GM20000 (cell line): Measurements from ENCODE around the gene SERPINA10.

Experiments used
- DNase-seq: peaks from one replicate; pipeline ENCODE4 v3.0.0; 2012; ENCODE audit warnings: low spot score
- TF ChIP-seq, protein P1 (sequence below): IDR thresholded peaks from 2 replicates; pipeline ENCODE4 v1.5.1; 2012; ENCODE audit warnings: mild to moderate bottlenecking, control low read depth; ENCODE audit errors: extremely low read depth, missing control alignments

The SERPINA10 gene

DNA sequence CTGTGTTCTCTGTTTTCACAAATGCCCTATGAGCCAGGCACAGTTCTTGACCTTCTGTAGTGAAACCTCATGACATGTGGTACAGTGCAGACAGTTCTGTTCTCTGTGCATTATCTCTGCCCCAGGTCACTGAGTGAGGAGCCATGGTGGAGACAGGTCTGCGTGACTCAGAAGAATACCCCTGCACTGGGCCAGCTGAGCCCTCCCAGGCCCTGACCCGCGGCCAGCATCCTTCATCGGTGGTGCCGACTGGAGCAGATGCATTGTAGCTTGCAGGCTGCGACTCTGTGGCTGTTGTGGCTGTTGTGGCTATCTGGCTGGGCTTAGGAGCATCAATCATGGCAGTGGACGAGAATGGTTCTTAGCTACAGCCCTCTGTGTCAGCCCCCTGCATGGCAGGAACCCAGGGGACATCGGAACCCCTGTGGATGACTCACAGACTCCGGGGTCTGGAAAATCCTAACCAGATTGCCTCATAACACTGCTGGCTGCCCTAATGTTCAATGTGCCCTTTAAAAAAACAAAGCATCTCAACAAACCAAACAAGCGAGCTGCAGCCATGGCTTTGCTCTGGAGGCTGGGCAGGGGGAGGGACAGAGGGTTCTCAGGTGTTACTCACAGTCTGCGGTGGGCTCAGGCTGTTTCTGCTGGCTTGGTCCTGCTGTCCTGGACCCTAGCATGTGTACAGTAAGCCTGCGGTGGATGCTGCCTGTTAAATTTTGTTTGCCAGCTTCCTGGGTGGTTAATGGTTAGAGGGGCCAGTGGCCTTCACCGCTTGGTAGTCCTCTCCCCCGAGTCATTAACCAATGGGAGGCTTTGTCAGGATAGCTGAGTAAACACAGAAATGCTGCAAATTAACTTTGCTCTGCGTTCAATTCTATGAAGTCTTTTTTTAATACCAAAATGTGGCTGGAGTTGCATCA, 29.8 kb upstream of the SERPINA10 start, which contains the start of gene SERPINA6:
SERPINA6 (minus strand) TSS at position 689 of the 923 bp plus-strand sequence. CDS start 8,688 bp downstream, outside the sequence.
- TF ChIP-seq, protein P1, sequence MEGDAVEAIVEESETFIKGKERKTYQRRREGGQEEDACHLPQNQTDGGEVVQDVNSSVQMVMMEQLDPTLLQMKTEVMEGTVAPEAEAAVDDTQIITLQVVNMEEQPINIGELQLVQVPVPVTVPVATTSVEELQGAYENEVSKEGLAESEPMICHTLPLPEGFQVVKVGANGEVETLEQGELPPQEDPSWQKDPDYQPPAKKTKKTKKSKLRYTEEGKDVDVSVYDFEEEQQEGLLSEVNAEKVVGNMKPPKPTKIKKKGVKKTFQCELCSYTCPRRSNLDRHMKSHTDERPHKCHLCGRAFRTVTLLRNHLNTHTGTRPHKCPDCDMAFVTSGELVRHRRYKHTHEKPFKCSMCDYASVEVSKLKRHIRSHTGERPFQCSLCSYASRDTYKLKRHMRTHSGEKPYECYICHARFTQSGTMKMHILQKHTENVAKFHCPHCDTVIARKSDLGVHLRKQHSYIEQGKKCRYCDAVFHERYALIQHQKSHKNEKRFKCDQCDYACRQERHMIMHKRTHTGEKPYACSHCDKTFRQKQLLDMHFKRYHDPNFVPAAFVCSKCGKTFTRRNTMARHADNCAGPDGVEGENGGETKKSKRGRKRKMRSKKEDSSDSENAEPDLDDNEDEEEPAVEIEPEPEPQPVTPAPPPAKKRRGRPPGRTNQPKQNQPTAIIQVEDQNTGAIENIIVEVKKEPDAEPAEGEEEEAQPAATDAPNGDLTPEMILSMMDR: no peak
- DNase-seq: no peak

DNA sequence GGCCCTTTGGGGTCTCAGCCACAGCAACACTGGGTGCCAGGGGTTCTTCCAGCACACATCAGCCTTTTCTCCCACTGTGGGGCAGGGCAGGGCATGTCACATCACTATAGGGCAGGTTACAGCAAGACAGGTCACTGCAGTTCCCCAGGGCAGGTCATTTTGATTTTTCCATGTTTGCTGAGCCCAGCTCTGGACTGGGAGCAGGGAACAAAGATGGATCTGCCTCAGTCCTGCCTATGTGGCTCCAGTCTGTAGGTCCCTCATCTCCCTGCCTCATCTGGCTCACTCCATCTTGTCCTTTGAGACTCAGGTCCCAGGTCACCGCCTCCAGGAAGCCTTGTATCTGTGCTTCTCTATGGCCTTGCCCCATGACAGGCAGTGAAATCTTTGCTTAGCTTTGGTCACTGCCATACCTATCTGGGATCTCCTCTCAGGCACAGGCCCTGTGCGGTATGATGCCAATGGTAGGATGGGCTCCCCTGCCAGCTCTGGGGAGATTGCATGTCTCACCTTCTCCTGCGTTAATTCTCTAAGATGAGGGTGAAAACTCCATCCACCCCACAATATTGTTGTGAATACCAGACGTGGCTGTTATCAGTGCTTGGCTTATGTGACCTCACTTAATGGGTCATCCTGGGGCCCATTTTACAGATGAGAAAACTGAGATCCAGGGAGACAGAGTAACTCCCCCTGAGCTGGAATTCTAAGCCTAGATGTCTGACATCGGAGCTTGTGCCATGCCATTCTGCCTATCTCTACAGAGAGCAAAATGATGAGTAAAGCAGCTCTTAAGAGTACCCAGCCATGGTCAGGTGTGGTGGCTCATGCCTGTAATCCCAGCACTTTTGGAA, 28.6 kb upstream of the SERPINA10 start:
- TF ChIP-seq, protein P1: no peak
- no peak for DNase-seq

DNA sequence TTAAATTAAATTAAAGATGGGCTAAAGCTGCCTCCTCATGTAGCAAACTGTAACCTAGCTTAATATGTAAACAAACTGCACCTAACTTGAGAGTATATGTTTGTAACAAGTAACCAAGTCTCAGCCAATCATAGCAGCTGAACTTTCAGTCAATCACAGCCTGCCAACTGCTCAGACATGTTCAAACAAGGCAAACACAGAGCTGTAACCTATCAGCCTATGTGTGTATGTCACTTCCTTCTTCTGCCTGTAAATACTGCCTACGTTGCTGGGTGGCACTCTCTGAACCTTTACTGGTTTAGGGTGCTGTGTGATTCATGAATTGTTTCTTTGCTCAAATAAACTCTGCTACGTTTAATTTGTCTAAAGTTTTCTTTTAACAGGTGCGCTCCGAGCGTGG, 27.2 kb upstream of the SERPINA10 start:
- no peak for DNase-seq
- TF ChIP-seq, protein P1: no peak

DNA sequence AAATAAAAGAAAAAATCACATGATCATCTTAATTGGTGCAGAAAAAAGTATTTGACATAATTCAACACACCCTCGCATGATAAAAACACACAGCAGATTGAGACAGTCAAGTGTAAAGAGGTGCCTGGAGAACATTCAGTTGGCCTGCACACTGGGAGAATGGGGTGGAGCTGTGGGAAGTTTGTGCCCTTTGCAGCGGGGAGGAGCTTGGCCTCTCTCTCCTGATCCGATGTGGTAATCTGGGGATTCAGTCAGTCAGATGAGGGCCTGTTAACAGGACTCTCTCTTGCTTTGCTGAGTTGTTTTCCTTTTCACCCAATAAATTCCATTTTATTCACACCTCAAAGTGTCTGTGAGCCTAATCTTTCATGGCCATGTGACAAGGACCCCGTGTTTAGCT, 24.2 kb upstream of the SERPINA10 start:
- DNase-seq: no peak
- TF ChIP-seq, protein P1: no peak

DNA sequence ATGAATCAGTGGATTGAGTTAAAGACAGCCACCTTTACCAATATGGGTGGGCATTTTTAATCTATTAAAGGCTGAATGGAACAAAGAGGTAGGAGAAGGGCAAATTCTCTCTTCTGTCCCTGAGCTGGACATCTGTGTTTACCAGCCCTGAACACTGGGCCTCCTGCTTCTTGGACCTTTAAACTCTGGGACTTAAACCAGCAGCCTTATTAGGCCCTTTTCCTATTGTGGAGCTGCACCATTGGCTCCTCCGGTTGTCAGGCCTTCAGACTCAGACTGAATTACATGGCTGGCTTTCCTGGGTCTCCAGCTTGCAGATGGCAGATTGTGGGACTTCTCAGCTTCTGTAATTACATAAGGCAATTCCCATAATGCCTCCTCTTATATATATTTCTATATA, 23.6 kb upstream of the SERPINA10 start:
- TF ChIP-seq, protein P1: no peak
- no peak for DNase-seq

DNA sequence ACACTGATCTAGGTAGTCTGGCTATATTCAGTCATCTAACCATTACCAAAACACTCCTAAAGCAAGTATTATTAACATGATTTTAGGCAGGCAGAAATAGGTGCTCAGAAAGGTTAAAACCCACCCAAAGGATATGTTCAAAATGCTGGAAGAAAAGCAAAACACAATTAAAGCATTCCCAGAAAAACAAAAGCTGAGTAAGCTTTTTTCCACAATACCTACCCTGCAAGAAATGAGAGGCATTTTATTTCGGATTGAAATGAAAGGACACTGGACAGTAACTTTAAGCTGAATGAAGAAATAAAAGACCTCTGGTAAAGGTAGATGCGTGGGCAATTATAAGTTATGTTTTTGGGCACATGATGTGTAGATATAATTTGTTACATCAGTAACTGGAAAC, 21.8 kb upstream of the SERPINA10 start:
- no peak for DNase-seq
- TF ChIP-seq, protein P1: no peak
